Measurements from ENCODE around the gene DSCAML1.

DSCAML1 gene

GRCh38 chr11:117631336-117632140, 165.5 kb downstream of the DSCAML1 start:
- DNase-seq, result no peak

GRCh38 chr11:117629891-117630538, 167.0 kb downstream of the DSCAML1 start:
- no peak for DNase-seq

- DNase-seq, result no peak
Measured at GRCh38 chr11:117629146-117629545, 167.9 kb downstream of the DSCAML1 start.

- DNase-seq, result no peak
Measured at GRCh38 chr11:117627259-117627658, 169.8 kb downstream of the DSCAML1 start.

- DNase-seq, result no peak
Measured at GRCh38 chr11:117626576-117626975, 170.4 kb downstream of the DSCAML1 start.

GRCh38 chr11:117625237-117625636, 171.8 kb downstream of the DSCAML1 start:
- DNase-seq, result no peak

GRCh38 chr11:117623831-117624271, 173.2 kb downstream of the DSCAML1 start:
- no peak for DNase-seq

GRCh38 chr11:117621226-117621625, 175.8 kb downstream of the DSCAML1 start:
- no peak for DNase-seq

GRCh38 chr11:117620659-117621058, 176.4 kb downstream of the DSCAML1 start:
- no peak for DNase-seq

GRCh38 chr11:117620086-117620485, 176.9 kb downstream of the DSCAML1 start:
- DNase-seq, result peak; percentile 31

GRCh38 chr11:117619661-117620060, 177.4 kb downstream of the DSCAML1 start:
- DNase-seq, result no peak

GRCh38 chr11:117618982-117619355, 178.0 kb downstream of the DSCAML1 start:
- peak; percentile 87 for DNase-seq

- DNase-seq, result peak; percentile 29
Measured at GRCh38 chr11:117618302-117618981, 178.6 kb downstream of the DSCAML1 start.

- no peak for DNase-seq
Measured at GRCh38 chr11:117616979-117617378, 180.0 kb downstream of the DSCAML1 start.

GRCh38 chr11:117614728-117615127, 182.3 kb downstream of the DSCAML1 start:
- no peak for DNase-seq

GRCh38 chr11:117613521-117613920, 183.5 kb downstream of the DSCAML1 start:
- DNase-seq, result no peak

GRCh38 chr11:117612177-117612576, 184.8 kb downstream of the DSCAML1 start:
- DNase-seq, result no peak

- DNase-seq, result no peak
Measured at GRCh38 chr11:117610901-117611300, 186.1 kb downstream of the DSCAML1 start.

GRCh38 chr11:117610045-117610444, 187.0 kb downstream of the DSCAML1 start:
- no peak for DNase-seq

- DNase-seq, result no peak
Measured at GRCh38 chr11:117607449-117607848, 189.6 kb downstream of the DSCAML1 start.

GRCh38 chr11:117606790-117607189, 190.2 kb downstream of the DSCAML1 start:
- DNase-seq, result no peak

- DNase-seq, result no peak
Measured at GRCh38 chr11:117606211-117606610, 190.8 kb downstream of the DSCAML1 start.

- no peak for DNase-seq
Measured at GRCh38 chr11:117605331-117605730, 191.7 kb downstream of the DSCAML1 start.

All from NCI-H2171 treated with DMSO at 0.1 percent for 48 hours (cell line).